ENCODE results near the gene SUGCT.
"Not testable (repeated sequence)": the region's sequence is repeated elsewhere in the genome, so short reads cannot be mapped to it uniquely, and the experiment has no call there.

The SUGCT gene

DNA sequence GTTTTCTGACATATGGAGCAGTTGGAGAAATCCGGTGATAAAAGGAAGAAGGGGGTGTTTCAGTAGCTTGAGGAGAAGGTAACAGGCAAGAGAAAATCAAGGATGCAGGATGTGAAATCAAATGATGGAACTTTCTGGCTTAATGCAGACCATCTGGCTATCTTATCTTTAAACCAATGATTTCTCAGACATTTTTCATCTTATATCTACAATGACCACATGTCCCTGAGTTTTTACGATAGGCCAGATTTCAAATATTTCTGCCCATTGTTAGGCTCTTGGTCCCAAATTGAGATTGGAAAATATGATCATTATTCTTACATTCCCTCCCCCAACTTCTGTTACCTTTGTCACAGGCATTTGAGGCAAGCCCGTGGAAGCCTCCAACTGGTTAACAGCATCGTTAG is 486.8 kb downstream of the SUGCT start:
- no peak for DNase-seq (ENCODE audit: low read depth in 3 of 3)

- no peak for DNase-seq (ENCODE audit: low read depth in 3 of 3)
Observed at GRCh38 chr7:40622941-40623501, 488.2 kb downstream of the SUGCT start.

DNA sequence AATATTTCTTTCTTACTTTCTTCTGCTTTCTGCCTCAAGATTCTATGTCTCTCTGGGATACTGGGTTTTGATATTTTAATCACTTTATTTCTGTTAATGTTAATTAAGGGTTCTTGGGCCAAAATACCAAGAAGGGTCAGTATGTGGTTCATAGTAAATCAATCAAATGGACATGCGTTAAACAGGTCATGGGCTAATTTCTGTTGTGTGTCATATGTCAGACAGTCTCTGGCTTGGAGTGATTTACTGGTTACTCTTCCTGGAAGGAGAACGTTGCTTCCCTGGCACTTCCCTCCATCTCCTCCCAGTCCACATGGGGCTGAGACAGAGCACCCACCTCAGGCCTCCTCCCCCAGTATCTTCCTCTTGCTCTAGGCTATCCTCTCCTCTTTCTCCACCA is 489.1 kb downstream of the SUGCT start:
- DNase-seq (ENCODE audit: low read depth in 3 of 3), result no peak

DNA sequence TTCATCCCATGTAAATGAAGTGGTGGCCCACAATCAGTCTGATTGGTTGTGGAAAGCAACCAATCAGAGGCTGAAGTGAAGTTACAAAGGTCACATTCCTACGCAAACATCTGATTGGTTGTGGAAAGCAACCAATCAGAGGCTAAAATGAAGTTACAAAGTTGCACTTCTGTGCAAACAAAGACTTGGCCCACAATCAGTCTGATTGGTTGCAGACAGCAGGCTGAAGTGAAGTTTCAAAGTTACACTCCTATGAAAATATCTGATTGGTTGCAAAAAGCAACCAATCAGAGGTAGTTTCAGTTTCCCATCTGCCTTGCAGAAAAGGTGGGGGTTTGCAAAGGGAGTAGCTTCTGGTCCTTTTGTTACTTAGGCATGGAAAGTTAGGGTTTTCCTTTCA is 492.6 kb downstream of the SUGCT start:
- not testable (repeated sequence) for DNase-seq (ENCODE audit: low read depth in 3 of 3)

- no peak for DNase-seq (ENCODE audit: low read depth in 3 of 3)
Observed at GRCh38 chr7:40629891-40630290, 495.1 kb downstream of the SUGCT start.

- DNase-seq (ENCODE audit: low read depth in 3 of 3), result no peak
Observed at GRCh38 chr7:40634118-40634517, 499.3 kb downstream of the SUGCT start.

DNA sequence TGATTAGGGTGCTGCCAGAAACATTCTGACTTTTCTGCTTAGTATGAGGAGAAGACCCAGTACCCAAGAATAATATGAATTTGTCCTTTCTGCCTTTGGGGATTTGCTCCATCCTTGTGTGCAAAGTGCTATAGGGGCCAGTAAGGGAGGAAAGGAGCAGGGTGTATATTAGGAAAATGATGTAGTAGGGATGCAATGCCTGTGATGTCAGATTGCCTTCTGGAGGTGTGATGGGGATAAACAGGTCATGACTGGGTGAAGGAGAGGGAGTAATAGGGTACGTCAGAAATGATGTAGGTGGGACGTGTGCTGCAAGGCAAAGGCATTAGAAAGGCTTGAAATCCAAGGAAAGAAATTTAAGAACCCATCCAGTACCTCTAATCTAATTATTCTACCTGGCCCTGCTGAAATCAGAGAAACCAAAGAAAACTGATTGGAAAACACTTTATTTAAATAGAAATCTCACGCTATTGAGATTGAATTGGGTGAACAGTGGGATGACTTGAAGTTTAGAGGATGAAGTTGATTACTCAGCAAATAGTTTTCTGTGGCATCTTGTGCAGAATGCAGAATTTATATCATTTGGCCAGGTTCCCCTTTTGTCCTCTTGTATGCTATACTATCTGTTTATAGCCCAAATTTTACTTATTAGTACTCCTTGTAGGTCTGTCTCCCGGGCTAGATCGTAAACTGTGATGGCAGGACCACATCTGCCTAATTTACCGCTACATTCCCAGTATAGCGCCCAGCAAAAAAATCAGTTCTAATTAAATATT is 503.9 kb downstream of the SUGCT start:
- no peak for DNase-seq (ENCODE audit: low read depth in 3 of 3)

DNA sequence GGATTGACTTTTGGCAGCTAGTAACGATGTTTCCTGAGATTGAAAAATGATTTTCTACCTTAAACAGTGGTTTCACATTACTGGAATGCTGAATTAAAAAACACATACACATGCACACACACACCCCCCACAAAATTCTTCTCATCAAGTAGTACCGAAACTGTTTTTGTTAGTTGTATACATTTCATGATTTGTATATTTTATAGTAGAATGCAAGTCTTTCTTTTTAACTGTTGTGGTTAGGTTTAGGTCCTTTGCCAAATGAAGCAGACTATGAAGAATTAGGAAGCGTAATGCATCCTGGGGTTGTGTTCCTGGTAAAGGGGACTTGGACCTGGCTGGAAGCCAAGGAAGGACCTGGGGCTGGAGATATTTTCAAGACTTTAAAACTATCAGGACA is 505.8 kb downstream of the SUGCT start:
- DNase-seq (ENCODE audit: low read depth in 3 of 3), result no peak

DNA sequence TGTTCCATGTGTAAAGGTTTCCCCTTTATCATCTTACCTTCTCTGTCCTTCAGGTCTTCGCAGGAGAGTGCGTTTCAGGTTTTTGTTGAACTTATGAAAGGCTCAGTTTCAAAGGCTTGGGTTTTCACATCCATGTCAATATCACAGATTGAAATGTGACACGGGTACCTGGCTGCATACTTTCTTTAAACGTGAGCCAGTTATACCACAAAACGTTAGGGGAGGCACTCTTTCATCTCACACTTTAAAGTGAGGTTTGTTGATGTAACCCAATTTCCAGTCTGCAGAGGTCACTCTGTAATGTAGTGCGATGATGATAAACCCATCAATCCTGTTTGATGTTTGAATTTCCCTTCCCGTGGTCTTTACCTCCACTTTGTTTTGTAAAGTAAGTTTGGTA is 506.9 kb downstream of the SUGCT start:
- DNase-seq (ENCODE audit: low read depth in 3 of 3), result no peak

GRCh38 chr7:40643664-40644063 is 508.9 kb downstream of the SUGCT start:
- DNase-seq (ENCODE audit: low read depth in 3 of 3), result no peak

DNA sequence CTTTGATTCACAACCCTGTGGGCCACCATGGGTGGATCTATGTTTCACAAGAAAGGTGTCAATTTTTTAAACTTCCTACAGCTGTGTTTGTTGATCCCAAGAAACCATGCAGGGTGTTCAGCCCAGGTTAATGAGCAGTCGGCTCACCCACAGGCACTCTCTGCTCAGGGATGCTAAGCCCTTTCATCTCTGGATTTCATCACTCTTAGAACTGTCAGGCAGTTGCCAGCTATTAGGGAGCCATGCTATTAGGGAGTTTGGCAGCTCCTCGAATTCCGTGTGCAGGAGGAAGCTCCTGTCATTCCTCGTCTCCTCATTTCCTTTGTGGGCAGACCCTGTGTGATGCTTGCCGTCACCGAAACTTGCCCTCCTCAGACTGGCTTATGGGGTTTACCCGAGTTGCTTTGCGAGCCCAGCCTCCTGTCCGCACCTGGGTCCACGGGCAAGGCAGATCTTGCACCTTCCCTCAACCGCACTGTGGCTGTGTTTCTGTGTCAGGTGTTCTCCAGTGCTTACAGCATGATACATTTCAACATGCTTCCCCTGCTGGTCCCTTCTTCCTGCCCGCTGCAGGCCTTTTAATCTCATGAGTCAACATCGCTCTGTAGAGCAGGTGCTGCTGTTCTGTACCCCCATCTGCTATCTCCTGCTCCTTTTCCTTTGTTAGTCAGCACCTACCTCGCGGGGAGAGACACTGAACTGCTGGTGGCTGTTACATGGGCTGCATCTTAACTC is 509.8 kb downstream of the SUGCT start:
- no peak for DNase-seq (ENCODE audit: low read depth in 3 of 3)

DNA sequence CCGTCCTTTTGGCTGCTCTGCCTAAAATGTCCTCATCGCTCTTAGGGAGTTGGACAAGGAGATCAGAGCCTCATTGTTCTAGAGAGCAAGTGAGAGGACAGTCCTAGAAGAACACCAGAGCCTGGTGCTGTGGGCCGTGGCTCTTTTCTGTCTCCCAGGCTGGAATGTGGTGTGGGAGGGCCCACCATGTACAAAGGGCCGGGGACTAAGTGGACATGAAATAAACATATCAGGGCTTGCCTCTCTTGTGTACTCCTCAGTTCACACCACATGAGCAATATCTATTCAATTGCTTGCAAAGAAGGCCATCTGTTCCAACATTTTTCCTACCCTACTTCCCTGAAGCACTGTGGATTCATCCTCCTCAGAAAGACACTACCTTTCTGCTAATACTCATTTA is 510.4 kb downstream of the SUGCT start:
- no peak for DNase-seq (ENCODE audit: low read depth in 3 of 3)

DNA sequence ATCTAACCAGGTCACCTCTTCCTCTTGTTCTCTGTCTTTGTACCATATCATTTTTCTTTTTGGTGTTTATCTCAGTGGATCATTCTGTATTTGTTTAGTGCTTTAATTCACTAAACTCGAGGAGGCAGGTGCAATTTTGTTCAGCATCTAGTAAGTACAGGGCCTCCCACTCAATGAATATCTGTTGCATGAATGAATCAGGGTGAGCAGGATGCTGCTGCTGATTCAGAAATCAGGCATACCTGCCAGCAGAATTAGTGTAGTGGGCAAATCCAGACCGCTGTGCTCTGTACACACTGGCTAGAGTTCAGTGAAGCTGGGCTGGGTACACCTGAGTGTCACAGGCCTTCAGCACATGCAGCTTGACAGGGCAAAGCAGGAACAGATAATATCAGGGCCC is 511.9 kb downstream of the SUGCT start:
- no peak for DNase-seq (ENCODE audit: low read depth in 3 of 3)

GRCh38 chr7:40647719-40648118 is 512.9 kb downstream of the SUGCT start:
- DNase-seq (ENCODE audit: low read depth in 3 of 3), result no peak

GRCh38 chr7:40649247-40649646 is 514.4 kb downstream of the SUGCT start:
- no peak for DNase-seq (ENCODE audit: low read depth in 3 of 3)

GRCh38 chr7:40650903-40651302 is 516.1 kb downstream of the SUGCT start:
- not testable (repeated sequence) for DNase-seq (ENCODE audit: low read depth in 3 of 3)

GRCh38 chr7:40654171-40654570 is 519.4 kb downstream of the SUGCT start:
- DNase-seq (ENCODE audit: low read depth in 3 of 3), result no peak

DNA sequence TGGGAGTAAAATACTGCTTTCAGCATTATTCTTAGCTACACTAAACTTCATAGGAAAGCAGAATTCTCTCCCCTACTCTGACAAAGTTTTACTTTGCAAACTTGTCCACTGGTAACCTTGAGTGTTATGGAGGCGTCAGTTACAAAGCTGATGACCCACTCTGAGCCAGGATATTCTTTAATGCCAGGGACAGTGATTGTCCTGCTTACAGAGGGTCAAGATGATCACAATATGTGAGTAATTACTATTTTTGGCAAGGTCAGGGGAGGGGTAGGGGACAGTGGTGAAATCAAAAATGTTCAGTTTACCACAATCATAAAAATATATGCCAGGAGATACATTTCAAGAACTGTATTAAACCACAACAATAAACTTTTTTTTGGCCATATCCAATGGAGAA is 520.6 kb downstream of the SUGCT start:
- DNase-seq (ENCODE audit: low read depth in 3 of 3), result no peak

GRCh38 chr7:40656349-40656748 is 521.5 kb downstream of the SUGCT start:
- DNase-seq (ENCODE audit: low read depth in 3 of 3), result no peak

DNA sequence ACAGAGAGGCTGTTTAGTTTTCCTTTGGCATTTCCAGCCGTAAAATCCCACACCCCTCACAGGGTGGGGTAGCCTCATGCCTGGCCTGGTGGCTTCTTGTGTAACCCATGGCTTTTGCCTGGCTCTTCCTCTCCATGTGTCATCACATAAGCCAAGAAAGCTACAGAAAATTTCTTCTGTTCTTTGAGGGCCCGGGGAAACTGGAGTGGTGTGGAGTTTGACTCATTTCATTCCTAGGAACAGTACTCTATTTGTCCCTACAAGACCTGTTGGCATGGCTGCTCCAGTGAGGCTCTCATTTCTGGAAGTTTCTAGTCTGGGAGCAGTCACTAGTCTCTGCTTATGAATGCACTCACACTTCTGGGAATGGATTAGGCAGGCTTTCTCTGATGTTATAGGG is 523.9 kb downstream of the SUGCT start:
- no peak for DNase-seq (ENCODE audit: low read depth in 3 of 3)

GRCh38 chr7:40659231-40659630 is 524.4 kb downstream of the SUGCT start:
- no peak for DNase-seq (ENCODE audit: low read depth in 3 of 3)

DNA sequence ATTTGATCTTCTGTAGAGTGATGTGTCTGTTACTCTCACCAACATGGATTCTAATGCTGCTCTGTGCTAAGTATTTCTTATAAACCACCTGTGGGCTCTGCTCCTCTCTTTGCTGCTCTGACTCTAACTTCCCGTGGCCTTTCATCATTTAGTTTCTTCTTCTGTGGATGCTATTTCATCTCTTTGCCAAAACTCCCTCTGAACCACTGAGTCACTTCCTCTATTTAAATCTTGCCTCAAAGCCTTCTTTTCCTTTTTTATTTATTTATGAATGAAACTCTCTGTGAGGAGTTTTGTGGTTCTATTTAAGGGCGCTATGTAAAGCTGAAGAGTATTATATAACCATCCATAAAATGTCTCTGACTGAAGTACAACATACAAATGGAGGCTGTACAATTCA is 538.5 kb downstream of the SUGCT start:
- no peak for DNase-seq (ENCODE audit: low read depth in 3 of 3)

GRCh38 chr7:40674316-40674715 is 539.5 kb downstream of the SUGCT start:
- no peak for DNase-seq (ENCODE audit: low read depth in 3 of 3)
